HEK293 (cell line): ENCODE data around the gene ATCAY.
A peak's percentile ranks its signal among the peaks of the same experiment; 100 is the strongest.

Experiments used
- CTCF ChIA-PET: fragments of 350-600 bp; formaldehyde crosslinking; extraction: SDS; loops from one replicate; lab custom pipeline; 2021; ENCODE audit warnings: antibody characterized with exemption; lab: Yijun Ruan, JAX
- POLR2A ChIA-PET: fragments of 300-600 bp; formaldehyde crosslinking; extraction: SDS; loops from one replicate; lab custom pipeline; 2020; ENCODE audit warnings: antibody characterized with exemption, inconsistent platforms; lab: Yijun Ruan, JAX
- H3K27ac ChIP-seq: fragments of 200-500 bp; sonication (Bioruptor generic); 2 replicates; pipeline ENCODE4 v1.5.1; 2014; ENCODE audit warnings: low read depth, low read length, control low read depth, inconsistent platforms; ENCODE audit errors: extremely low read depth
- H3K36me3 ChIP-seq, 2 experiments: fragments of 200-500 bp in 1 of 2; sonication (Bioruptor generic) in 1 of 2; 1 replicate in 1 of 2; 2 replicates in 1 of 2; pipeline ENCODE4 v1.5.1; 2014 to 2017; ENCODE audit warnings: inconsistent platforms in 2 of 2, low read length in 2 of 2; ENCODE audit not compliant: control insufficient read depth in 2 of 2, insufficient read depth in 1 of 2
- H3K4me1 ChIP-seq: fragments of 200-500 bp; sonication (Bioruptor generic); 2 replicates; pipeline ENCODE4 v1.5.1; 2014; ENCODE audit warnings: mild to moderate bottlenecking, low read length, inconsistent platforms; ENCODE audit not compliant: control insufficient read depth, insufficient read depth
- H3K4me3 ChIP-seq: 2 replicates; pipeline ENCODE4 v1.5.1; 2011; ENCODE audit warnings: low read depth, mild to moderate bottlenecking, control low read depth, low read length, moderate library complexity
- H3K9me3 ChIP-seq: fragments of 200-500 bp; sonication (Bioruptor generic); 2 replicates; pipeline ENCODE4 v1.5.1; 2014; ENCODE audit warnings: low read depth, low read length, inconsistent platforms; ENCODE audit not compliant: control insufficient read depth, insufficient read depth
- BCL11B ChIP-seq: fragments of 450-650 bp; formaldehyde crosslinking; IDR thresholded peaks from 2 replicates; pipeline ENCODE4 v1.5.1; 2016; ENCODE audit warnings: low read depth, missing biosample characterization, missing genetic modification characterization
- CTCF ChIP-seq: fragments of 450-650 bp; formaldehyde crosslinking; IDR thresholded peaks from 2 replicates; pipeline ENCODE4 v1.5.1; 2016; ENCODE audit warnings: missing biosample characterization, missing genetic modification characterization
- EGR2 ChIP-seq: fragments of 450-650 bp; formaldehyde crosslinking; IDR thresholded peaks from 2 replicates; pipeline ENCODE4 v1.5.1; 2016; ENCODE audit warnings: low read depth, missing biosample characterization, missing genetic modification characterization
- TSHZ1 ChIP-seq: fragments of 450-650 bp; formaldehyde crosslinking; IDR thresholded peaks from 2 replicates; pipeline ENCODE4 v1.5.1; 2016; ENCODE audit warnings: missing biosample characterization, missing genetic modification characterization, borderline replicate concordance
- ZBTB17 ChIP-seq: fragments of 450-650 bp; formaldehyde crosslinking; IDR thresholded peaks from 2 replicates; pipeline ENCODE4 v1.5.1; 2016; ENCODE audit warnings: missing biosample characterization, missing genetic modification characterization
- ZNF112 ChIP-seq: fragments of 450-650 bp; formaldehyde crosslinking; IDR thresholded peaks from 2 replicates; pipeline ENCODE4 v1.5.0; 2017; ENCODE audit warnings: missing biosample characterization, missing genetic modification characterization
- ZNF114 ChIP-seq: fragments of 450-650 bp; formaldehyde crosslinking; IDR thresholded peaks from 2 replicates; pipeline ENCODE4 v1.5.0; 2017; ENCODE audit warnings: missing biosample characterization, missing genetic modification characterization
- ZNF292 ChIP-seq: fragments of 450-650 bp; formaldehyde crosslinking; IDR thresholded peaks from 2 replicates; pipeline ENCODE4 v1.5.1; 2016; ENCODE audit warnings: low read depth, missing biosample characterization, missing genetic modification characterization, borderline replicate concordance
- ZNF311 ChIP-seq: fragments of 450-650 bp; formaldehyde crosslinking; IDR thresholded peaks from 2 replicates; pipeline ENCODE4 v1.5.1; 2017; ENCODE audit warnings: missing biosample characterization, missing genetic modification characterization, borderline replicate concordance
- ZNF341 ChIP-seq: fragments of 450-650 bp; formaldehyde crosslinking; IDR thresholded peaks from 2 replicates; pipeline ENCODE4; 2016; ENCODE audit warnings: low read depth, missing biosample characterization, missing genetic modification characterization
- ZNF391 ChIP-seq: fragments of 450-650 bp; formaldehyde crosslinking; IDR thresholded peaks from 2 replicates; pipeline ENCODE4 v1.5.1; 2016; ENCODE audit warnings: low read depth, missing biosample characterization, missing genetic modification characterization, borderline replicate concordance
- ZNF501 ChIP-seq: fragments of 450-650 bp; formaldehyde crosslinking; IDR thresholded peaks from 2 replicates; pipeline ENCODE4 v1.5.1; 2016; ENCODE audit warnings: missing biosample characterization, missing genetic modification characterization
- ZNF529 ChIP-seq: fragments of 450-650 bp; formaldehyde crosslinking; IDR thresholded peaks from 2 replicates; pipeline ENCODE4 v1.5.1; 2017; ENCODE audit warnings: missing genetic modification characterization, missing biosample characterization; ENCODE audit not compliant: insufficient replicate concordance
- ZNF777 ChIP-seq: fragments of 450-650 bp; formaldehyde crosslinking; IDR thresholded peaks from 2 replicates; pipeline ENCODE4 v1.5.1; 2017; ENCODE audit warnings: missing biosample characterization, missing genetic modification characterization, borderline replicate concordance
- ZNF792 ChIP-seq: fragments of 450-650 bp; formaldehyde crosslinking; IDR thresholded peaks from 2 replicates; pipeline ENCODE4 v1.5.1; 2016; ENCODE audit warnings: missing biosample characterization, missing genetic modification characterization
- ZSCAN5A ChIP-seq: fragments of 450-650 bp; formaldehyde crosslinking; IDR thresholded peaks from 2 replicates; pipeline ENCODE4 v1.5.1; 2016; ENCODE audit warnings: missing biosample characterization, missing genetic modification characterization

ATCAY gene

GRCh38 chr19:3923912-3924311, 43.4 kb downstream of the ATCAY start (continued):
- TF ChIP-seq ZNF292 (tag by site-specific recombination) (no peak), ZNF777 (tag by site-specific recombination) (no peak), ZNF501 (tag by site-specific recombination) (no peak), EGR2 (tag by site-specific recombination) (peak; percentile 98), ZNF114 (no peak), ZNF391 (tag by site-specific recombination) (no peak), TSHZ1 (no peak), ZNF792 (tag by site-specific recombination) (no peak), ZNF529 (tag by site-specific recombination) (no peak), ZSCAN5A (tag by site-specific recombination) (no peak), BCL11B (no peak), ZBTB17 (0 out of 2 replicates have a peak, but pooled peaks have one; percentile 46), ZNF341 (tag by site-specific recombination) (no peak), CTCF (tag by site-specific recombination) (no peak)

- H3K9me3 ChIP-seq = no peaks in the 10 kb centered on the region
- TF ChIP-seq ZNF112 = no peak
- TF ChIP-seq ZNF341 (tag by site-specific recombination) = no peak
- TF ChIP-seq ZNF311 = no peak
- TF ChIP-seq ZBTB17 = no peak
- H3K4me3 ChIP-seq = no peak overlapping the region
- no peak overlapping the region for H3K27ac ChIP-seq
- ChIA-PET CTCF (no interaction called here), POLR2A (no interaction called here)
- H3K36me3 ChIP-seq = no peaks in the 10 kb centered on the region
- no peaks in the 10 kb centered on the region for H3K4me1 ChIP-seq
Measured at GRCh38 chr19:3931041-3931440, 50.6 kb downstream of the ATCAY start.
